Measurements from ENCODE around the gene STC2. TPM values are rescaled to one million over a fixed set of nuclear protein-coding genes. Genes with fewer than 3 reads are reported as not detected.
"Not testable (repeated sequence)": the region's sequence is repeated elsewhere in the genome, so short reads cannot be mapped to it uniquely, and the experiment has no call there.

The STC2 gene
- total RNA-seq, 1 donor from 2014 or later, result 0.65 TPM

GRCh38 chr5:173298213-173298926 lies 29.8 kb downstream of the STC2 start:
- ATAC-seq (no peak), DNase-seq (ENCODE audit: low spot score) (no peak)

- DNase-seq (ENCODE audit: low spot score) (no peak), ATAC-seq (no peak)
Observed at GRCh38 chr5:173297813-173298212, 30.4 kb downstream of the STC2 start.

DNA sequence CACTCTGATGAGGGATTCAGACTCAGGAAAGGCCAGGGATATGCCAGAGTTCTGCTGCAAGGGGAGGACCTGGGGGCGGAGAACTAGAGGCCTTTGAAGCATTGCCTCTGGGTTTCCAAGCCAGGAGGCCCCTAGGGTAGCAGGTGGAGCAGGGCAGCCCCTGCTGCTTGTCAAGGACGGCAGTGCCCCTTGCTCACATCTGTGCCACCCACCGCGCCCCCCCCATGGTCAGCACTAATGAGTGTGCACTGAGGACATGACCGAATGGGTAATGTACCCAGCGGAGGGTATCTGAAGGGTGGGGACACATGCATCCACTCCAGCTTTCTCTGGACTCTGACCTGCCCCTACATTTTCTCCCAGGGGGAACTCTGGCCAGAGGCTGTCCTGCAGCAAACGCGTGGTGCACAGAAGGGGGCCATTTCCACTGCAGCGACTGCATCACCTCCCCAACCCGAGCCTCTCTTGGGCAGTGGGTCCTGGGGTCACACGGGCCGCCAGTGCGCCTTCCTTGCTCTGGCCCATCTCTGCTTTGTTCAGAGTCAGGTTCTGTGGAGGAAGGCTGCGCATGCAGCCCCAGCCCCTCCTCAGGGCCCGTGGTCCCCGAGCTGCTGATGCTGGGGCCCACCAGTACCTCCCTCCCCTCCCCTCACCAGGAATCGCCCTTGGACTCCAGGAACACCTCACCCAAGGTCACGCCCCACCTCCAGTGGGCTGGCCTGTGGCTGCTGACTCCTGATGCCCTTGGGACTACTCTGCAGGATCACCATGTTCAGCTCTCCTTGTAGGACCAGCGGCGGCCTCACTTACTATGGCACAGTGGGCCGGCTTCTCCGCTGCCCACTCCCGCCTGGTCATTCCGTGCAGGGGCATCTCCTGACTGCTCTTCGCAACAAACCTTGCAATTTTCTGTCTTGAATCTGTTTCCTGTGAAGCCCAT lies 31.2 kb downstream of the STC2 start:
- ATAC-seq, result no peak
- no peak for DNase-seq (ENCODE audit: low spot score)

GRCh38 chr5:173295796-173296195 lies 32.4 kb downstream of the STC2 start:
- ATAC-seq, result no peak
- DNase-seq (ENCODE audit: low spot score), result no peak

GRCh38 chr5:173294673-173295320 lies 33.4 kb downstream of the STC2 start:
- ATAC-seq (no peak), DNase-seq (ENCODE audit: low spot score) (no peak)

GRCh38 chr5:173293817-173294672 lies 34.2 kb downstream of the STC2 start:
- DNase-seq (ENCODE audit: low spot score), result peak; percentile 75
- ATAC-seq, result peak; percentile 93

- DNase-seq (ENCODE audit: low spot score) (no peak), ATAC-seq (no peak)
Observed at GRCh38 chr5:173291722-173292658, 36.2 kb downstream of the STC2 start.

DNA sequence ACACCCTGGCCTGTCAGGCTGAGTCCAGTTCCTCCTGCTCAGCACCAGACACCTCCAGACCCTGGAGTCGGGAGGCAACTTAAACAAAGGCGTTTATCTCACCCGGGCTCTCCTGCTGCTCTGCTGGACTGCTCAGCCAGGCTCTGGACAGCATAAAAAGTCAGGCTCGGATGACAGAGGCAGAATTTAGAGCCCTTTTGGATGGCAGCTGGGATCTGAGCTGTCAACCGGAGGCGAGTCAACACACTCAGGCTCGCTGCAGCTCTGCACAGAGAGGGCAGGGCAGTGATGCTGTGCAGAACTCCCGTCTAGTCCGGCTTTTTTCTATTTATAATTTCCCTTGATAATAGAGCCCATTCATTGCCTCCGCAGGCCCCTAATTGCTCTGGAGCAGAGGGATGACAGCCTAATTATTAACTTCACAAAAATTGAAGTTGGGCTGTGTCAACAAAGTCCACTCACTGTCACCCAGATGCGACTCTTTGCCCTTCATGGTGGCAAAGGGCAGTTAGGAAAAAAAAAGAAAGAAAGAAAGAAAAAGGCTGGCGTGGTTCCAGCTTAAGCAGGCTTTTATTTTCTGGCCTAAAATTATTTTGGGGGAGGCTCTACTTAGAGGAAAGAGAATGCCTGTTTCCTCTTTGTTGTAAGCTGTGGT lies 37.6 kb downstream of the STC2 start:
- ATAC-seq, result peak; percentile 35
- DNase-seq (ENCODE audit: low spot score), result no peak

GRCh38 chr5:173289372-173289771 lies 38.8 kb downstream of the STC2 start:
- DNase-seq (ENCODE audit: low spot score) (no peak), ATAC-seq (no peak)

DNA sequence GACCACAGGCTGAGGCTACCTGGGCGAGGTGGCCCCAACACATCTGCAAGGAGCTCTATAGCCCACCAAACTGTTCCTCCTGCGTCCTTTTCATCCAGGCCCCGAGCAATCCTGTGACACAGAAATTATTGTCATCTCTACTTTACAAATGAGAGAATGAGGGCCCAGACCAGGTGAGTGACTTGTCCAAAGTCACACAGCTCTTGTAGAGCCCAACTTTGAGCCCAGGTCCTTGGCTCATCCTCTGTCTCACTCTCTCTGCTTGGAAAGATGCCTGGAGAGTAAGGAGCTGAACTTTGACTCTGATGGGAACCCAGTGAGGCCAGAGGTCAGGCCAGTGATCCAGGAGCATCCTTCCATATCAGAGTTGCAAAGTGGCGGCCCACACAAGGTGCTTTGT lies 39.6 kb downstream of the STC2 start:
- DNase-seq (ENCODE audit: low spot score) (no peak), ATAC-seq (no peak)

GRCh38 chr5:173287086-173287485 lies 41.1 kb downstream of the STC2 start:
- ATAC-seq (no peak), DNase-seq (ENCODE audit: low spot score) (no peak)

DNA sequence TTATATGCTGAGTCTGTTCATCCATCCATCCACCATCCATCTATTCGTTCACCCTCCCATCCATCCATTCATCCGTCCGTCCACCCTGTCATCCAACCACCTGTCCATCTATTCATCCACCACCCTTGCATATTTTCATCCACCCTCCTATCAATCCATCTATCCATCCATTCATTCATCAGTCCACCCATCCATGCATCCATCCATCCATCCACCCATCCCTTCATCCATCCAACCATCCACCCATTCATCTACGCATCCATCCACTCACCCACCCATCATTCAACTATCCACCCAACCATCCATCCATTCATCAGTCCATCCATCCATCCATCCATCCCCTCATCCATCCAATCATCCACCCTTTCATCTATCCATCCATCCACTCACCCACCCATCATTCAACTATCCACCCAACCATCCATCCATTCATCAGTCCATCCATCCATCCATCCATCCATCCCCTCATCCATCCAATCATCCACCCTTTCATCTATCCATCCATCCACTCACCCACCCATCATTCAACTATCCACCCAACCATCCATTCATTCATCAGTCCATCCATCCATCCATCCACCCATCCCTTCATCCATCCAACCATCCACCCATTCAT lies 43.8 kb downstream of the STC2 start:
- not testable (repeated sequence) for ATAC-seq; DNase-seq (ENCODE audit: low spot score)

DNA sequence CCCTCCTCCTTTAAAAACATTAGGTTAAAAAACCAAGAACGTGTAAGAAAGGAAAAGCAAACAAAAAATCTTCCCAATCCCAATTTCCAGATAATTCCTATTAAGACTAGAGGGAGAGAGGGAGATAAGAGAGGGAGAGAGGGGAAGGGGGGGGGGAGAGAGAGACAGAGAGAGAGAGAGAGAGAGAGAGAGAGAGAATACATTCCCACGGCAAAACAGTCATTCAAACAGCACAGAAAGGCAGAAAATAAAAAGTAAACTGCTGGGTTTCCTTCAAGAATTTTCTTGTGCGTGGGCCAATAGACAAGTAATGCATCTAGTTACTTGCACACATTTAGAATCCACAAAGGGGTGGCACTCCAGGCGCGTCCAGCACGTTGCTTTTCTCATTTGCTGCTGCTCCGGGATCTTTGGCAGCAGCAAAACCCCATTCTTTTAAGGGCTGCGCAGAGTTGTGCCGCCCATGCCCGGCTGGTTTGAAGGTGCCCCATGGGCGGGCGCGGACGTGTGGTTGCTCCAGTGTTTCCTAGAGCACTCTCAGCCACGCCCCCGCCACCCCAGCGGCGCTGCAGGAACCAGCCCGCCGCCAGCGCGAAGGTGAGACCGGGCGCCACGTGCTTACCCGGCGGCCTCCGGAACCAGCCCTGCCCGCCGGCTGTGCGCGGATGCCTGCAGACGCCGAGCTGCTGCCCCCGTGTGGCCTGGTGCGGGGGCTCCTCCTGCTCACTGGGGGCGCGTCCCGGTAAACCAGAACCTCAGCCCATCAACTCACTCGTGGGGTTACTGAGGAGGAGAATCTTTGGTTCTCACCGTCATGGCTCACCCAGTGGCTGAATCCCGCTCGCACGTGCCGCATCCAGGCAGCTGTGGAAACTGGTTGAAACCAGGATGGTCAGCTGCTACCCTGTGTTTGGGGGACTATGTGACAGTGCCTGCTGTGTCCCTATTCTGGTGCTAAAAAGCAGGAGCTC lies 44.6 kb downstream of the STC2 start:
- DNase-seq (ENCODE audit: low spot score) (peak; percentile 70), ATAC-seq (peak; percentile 99)

GRCh38 chr5:173282916-173283315 lies 45.3 kb downstream of the STC2 start:
- DNase-seq (ENCODE audit: low spot score), result no peak
- ATAC-seq, result no peak

- ATAC-seq (no peak), DNase-seq (ENCODE audit: low spot score) (no peak)
Observed at GRCh38 chr5:173281910-173282309, 46.3 kb downstream of the STC2 start.

GRCh38 chr5:173279166-173279565 lies 49.0 kb downstream of the STC2 start:
- DNase-seq (ENCODE audit: low spot score) (no peak), ATAC-seq (no peak)

GRCh38 chr5:173278641-173279040 lies 49.6 kb downstream of the STC2 start:
- no peak for ATAC-seq
- DNase-seq (ENCODE audit: low spot score), result no peak

Measured in left lobe of liver (tissue), 2 donors.